ENCODE measurements around the gene ERC1.

DNA sequence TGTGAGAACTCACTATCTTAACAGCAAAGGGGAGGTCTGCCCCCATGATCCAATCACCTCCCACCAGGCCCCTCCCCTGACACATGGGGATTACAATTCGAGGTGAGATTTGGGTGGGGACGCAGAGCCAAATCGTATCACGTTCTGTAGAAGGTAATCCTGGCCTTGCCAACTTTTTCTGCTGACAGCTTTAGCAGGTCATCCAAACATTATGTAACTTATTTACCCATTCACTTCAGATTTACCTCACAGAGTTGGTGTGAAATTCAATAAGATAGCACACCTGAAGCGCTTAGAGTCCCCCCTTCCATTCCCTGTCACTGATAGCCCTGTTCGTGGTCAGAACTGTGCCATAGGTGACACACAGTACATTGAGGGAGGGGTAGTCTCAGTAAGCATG lies 384.3 kb downstream of the ERC1 start:
- TF ChIP-seq, protein P1, sequence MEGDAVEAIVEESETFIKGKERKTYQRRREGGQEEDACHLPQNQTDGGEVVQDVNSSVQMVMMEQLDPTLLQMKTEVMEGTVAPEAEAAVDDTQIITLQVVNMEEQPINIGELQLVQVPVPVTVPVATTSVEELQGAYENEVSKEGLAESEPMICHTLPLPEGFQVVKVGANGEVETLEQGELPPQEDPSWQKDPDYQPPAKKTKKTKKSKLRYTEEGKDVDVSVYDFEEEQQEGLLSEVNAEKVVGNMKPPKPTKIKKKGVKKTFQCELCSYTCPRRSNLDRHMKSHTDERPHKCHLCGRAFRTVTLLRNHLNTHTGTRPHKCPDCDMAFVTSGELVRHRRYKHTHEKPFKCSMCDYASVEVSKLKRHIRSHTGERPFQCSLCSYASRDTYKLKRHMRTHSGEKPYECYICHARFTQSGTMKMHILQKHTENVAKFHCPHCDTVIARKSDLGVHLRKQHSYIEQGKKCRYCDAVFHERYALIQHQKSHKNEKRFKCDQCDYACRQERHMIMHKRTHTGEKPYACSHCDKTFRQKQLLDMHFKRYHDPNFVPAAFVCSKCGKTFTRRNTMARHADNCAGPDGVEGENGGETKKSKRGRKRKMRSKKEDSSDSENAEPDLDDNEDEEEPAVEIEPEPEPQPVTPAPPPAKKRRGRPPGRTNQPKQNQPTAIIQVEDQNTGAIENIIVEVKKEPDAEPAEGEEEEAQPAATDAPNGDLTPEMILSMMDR (IDR thresholded peaks at IDR 0.05): no peak
- TF ChIP-seq POLR2A (IDR thresholded peaks at IDR 0.05): no peak

Data from uterus (tissue), 2 donors.